ENCODE data around the gene FHIP2A. TPM values are rescaled to one million over a fixed set of nuclear protein-coding genes. Genes with fewer than 3 reads are reported as not detected.

FHIP2A gene
- total and polyA plus RNA-seq, 2 of the 4 experiments (the other 2 are of a cell fraction), result 10.7 to 16.5 TPM

DNA sequence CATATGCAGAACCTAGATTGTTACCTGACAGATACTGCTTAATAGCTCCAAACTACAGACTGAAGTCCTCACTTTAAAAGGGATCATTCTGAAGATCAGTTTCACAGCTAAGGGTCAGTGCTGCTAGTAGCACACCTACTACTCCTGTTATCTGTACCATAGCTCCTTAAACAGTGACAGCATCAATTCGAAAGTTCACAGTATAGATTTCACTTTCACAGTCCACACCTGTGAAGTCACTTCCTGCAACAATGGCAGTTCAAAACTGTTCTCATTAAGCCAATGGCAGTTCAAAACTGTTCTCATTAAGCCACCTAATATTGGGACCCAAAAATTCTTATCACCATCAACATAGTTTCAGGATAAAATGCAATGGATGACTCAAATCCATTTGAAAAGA lies 10.7 kb upstream of the FHIP2A start:
- 80% methylated on average over 1 of the region's 1 CpG; no CpG with 5 or more reads in 1 of the 2 experiments for WGBS, 2 experiments (ENCODE audit: extremely low coverage in 2 of 2, insufficient read length in 1 of 2)
- Histone ChIP-seq H3K9ac (ENCODE audit: low read depth, low read length) (no peak overlapping the region), H3K9me1 (ENCODE audit: insufficient read depth, low read length) (0 out of 2 replicates have a peak, but pooled peaks cover 2% of the 10 kb centered on the region), H3K14ac (replicated peaks; ENCODE audit: low read depth, low read length) (no peak overlapping the region), H4K91ac (ENCODE audit: insufficient read depth, low read depth, low read length) (no peak overlapping the region), H2BK20ac (ENCODE audit: low read depth, low read length) (no peak overlapping the region), H2AK9ac (replicated peaks; ENCODE audit: low read depth, low read length, poor library complexity) (no peak overlapping the region), H3K9me3 (ENCODE audit: control insufficient read depth, insufficient read depth, low read length) (no peaks in the 10 kb centered on the region), H2AFZ (replicated peaks; ENCODE audit: low read length, poor library complexity) (no peak overlapping the region), H3K27ac (ENCODE audit: insufficient read depth, low read length) (no peak overlapping the region), H3K4me1 (ENCODE audit: control insufficient read depth, insufficient read depth, low read length) (peaks cover 2% of the 10 kb centered on the region; the same call in 1 of the 2 replicates), H3K4me2 (ENCODE audit: low read depth, low read length) (no peak overlapping the region), H2BK15ac (ENCODE audit: low read depth, low read length) (no peak overlapping the region), H4K20me1 (ENCODE audit: insufficient read depth, low read length) (no peaks in the 10 kb centered on the region), H3K27me3 (ENCODE audit: control insufficient read depth, insufficient read depth, low read length) (no peaks in the 10 kb centered on the region), H3K36me3 (ENCODE audit: control insufficient read depth, insufficient read depth, low read length) (no peaks in the 10 kb centered on the region), H4K5ac (ENCODE audit: low read depth, low read length) (no peak overlapping the region), H3K18ac (ENCODE audit: low read depth, low read length) (no peak overlapping the region), H2AK5ac (ENCODE audit: low read depth, low read length) (no peak overlapping the region), H3K23ac (ENCODE audit: low read depth, low read length) (no peak overlapping the region), H3K79me1 (ENCODE audit: low read depth in 1 of 2, low read length in 2 of 2) (peaks cover 0 to 5% of the 10 kb centered on the region in 2 experiments; a peak in 1 of 4 replicates), H2BK120ac (ENCODE audit: low read depth, low read length) (no peak overlapping the region), H2BK5ac (ENCODE audit: low read depth, low read length, poor library complexity, severe bottlenecking) (no peak overlapping the region), H3K56ac (ENCODE audit: extremely low read depth, insufficient read depth, low read length) (no peak overlapping the region), H4K8ac (ENCODE audit: low read depth in 2 of 2, low read length in 2 of 2) (no peak overlapping the region), H3K4me3 (ENCODE audit: insufficient read depth, low read depth, low read length) (no peak overlapping the region), H3K4ac (ENCODE audit: low read depth, low read length) (no peak overlapping the region)
- in situ Hi-C loops (cut with MboI; ENCODE audit: low sequenced_read_pairs) (no loop called here), intact Hi-C loops (cut with micrococcal nuclease) (no loop called here), dilution Hi-C loops (cut with HindIII; ENCODE audit: low sequenced_read_pairs, unreplicated experiment) (no loop called here)
- no peak for DNase-seq
- ChIA-PET POLR2A (ENCODE audit: unreplicated experiment) (no interaction called here), CTCF (no interaction called here)
- no peak for TF ChIP-seq MXI1 (IDR thresholded peaks at IDR 0.05; ENCODE audit: borderline replicate concordance, low read depth, low read length)
- TF ChIP-seq, protein P1, sequence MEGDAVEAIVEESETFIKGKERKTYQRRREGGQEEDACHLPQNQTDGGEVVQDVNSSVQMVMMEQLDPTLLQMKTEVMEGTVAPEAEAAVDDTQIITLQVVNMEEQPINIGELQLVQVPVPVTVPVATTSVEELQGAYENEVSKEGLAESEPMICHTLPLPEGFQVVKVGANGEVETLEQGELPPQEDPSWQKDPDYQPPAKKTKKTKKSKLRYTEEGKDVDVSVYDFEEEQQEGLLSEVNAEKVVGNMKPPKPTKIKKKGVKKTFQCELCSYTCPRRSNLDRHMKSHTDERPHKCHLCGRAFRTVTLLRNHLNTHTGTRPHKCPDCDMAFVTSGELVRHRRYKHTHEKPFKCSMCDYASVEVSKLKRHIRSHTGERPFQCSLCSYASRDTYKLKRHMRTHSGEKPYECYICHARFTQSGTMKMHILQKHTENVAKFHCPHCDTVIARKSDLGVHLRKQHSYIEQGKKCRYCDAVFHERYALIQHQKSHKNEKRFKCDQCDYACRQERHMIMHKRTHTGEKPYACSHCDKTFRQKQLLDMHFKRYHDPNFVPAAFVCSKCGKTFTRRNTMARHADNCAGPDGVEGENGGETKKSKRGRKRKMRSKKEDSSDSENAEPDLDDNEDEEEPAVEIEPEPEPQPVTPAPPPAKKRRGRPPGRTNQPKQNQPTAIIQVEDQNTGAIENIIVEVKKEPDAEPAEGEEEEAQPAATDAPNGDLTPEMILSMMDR (conservative IDR thresholded peaks at IDR 0.05; ENCODE audit: low read depth, low read length), result no peak
- no TSS peak for BruUV-seq (replicated peaks)
- no peak for ATAC-seq (ENCODE audit: low read depth)

Measured in IMR-90 (cell line).